GM12878 (cell line): ENCODE data around the gene PID1. TPM values are rescaled to one million over a fixed set of nuclear protein-coding genes. Genes with fewer than 3 reads are reported as not detected.

ENCODE experiments used
- ATAC-seq: fragments of 200-7000 bp; cut with Tn5 transposase; 3 replicates; pipeline ENCODE4 v1.9.1; 2020; ENCODE audit warnings: mild to moderate bottlenecking, moderate library complexity
- BruUV-seq: library from RNA; stranded (reverse); fragments of 400-500 nt; replicated peaks from 2 replicates; lab custom pipeline; 2021; lab: Mats Ljungman, UMichigan
- CTCF ChIA-PET: fragments of 300-600 bp; sonication (Branson Sonifier 250); formaldehyde crosslinking; extraction: SDS; loops from one replicate; lab custom pipeline; 2021; ENCODE audit warnings: inconsistent platforms; lab: Yijun Ruan, JAX
- POLR2A ChIA-PET: fragments of 350-600 bp; formaldehyde crosslinking; extraction: SDS; loops from one replicate; lab custom pipeline; 2021; ENCODE audit warnings: inconsistent platforms; lab: Charles Lee
- RAD21 ChIA-PET: fragments of 300-600 bp; sonication (Branson Sonifier 250); formaldehyde crosslinking; loops from one replicate; lab custom pipeline; 2023; ENCODE audit warnings: antibody characterized with exemption; ENCODE audit not compliant: unreplicated experiment; lab: Charles Lee
- SMC1A ChIA-PET: fragments of 300-600 bp; sonication (Branson Sonifier 250); formaldehyde crosslinking; loops from one replicate; lab custom pipeline; 2023; ENCODE audit not compliant: unreplicated experiment, uncharacterized antibody; lab: Charles Lee
- DNase-seq: peaks from one replicate; pipeline ENCODE4 v3.0.0-alpha.2; 2011; ENCODE audit warnings: low read depth, low spot score
- FAIRE-seq: peaks from 3 replicates; lab custom pipeline; 2011; peaks lifted over from hg19 to GRCh38; lab: Jason Lieb, UNC
- H2AFZ ChIP-seq: 2 replicates; pipeline ENCODE4 v1.6.0; 2011; ENCODE audit warnings: low read depth, low read length, control low read depth; ENCODE audit not compliant: control insufficient read depth
- H3K27ac ChIP-seq: 2 replicates; pipeline ENCODE4 v1.5.1; 2011; ENCODE audit warnings: control low read depth; ENCODE audit not compliant: control insufficient read depth, insufficient read depth
- H3K27me3 ChIP-seq, 2 experiments: replicated peaks in 1 of 2; 2 replicates each; pipeline versions ENCODE4 v1.6.0 to v1.6.1; 2011; ENCODE audit warnings: low read length in 1 of 2; ENCODE audit not compliant: control insufficient read depth in 2 of 2, insufficient read depth in 2 of 2
- H3K36me3 ChIP-seq, 2 experiments: 2 replicates each; pipeline ENCODE4 v1.5.1; 2011; ENCODE audit warnings: low read length in 1 of 2; ENCODE audit not compliant: control insufficient read depth in 2 of 2, insufficient read depth in 2 of 2
- H3K4me1 ChIP-seq: 2 replicates; pipeline ENCODE4 v1.6.1; 2011; ENCODE audit warnings: mild to moderate bottlenecking, low read length, moderate library complexity, mixed read lengths; ENCODE audit not compliant: control insufficient read depth, insufficient read depth
- H3K4me2 ChIP-seq: 2 replicates; pipeline ENCODE4 v1.6.0; 2011; ENCODE audit warnings: control low read depth; ENCODE audit not compliant: control insufficient read depth, insufficient read depth
- H3K4me3 ChIP-seq: fragments of 200-600 bp; sonication (generic); 2 replicates; pipeline ENCODE4 v1.5.1; 2016
- H3K79me2 ChIP-seq: 2 replicates; pipeline ENCODE4 v1.6.0; 2011; ENCODE audit warnings: low read length; ENCODE audit not compliant: control insufficient read depth, insufficient read depth
- H3K9ac ChIP-seq: 2 replicates; pipeline ENCODE4 v1.8.0; 2011; ENCODE audit warnings: low read length, control low read depth, mixed read lengths; ENCODE audit not compliant: control insufficient read depth, insufficient read depth
- H3K9me3 ChIP-seq: replicated peaks from 3 replicates; pipeline ENCODE4 v1.5.1; 2011; ENCODE audit warnings: mild to moderate bottlenecking, low read length; ENCODE audit not compliant: control insufficient read depth, insufficient read depth
- H4K20me1 ChIP-seq: 2 replicates; pipeline ENCODE4 v1.6.0; 2011; ENCODE audit not compliant: control insufficient read depth, insufficient read depth
- CHD1 ChIP-seq: IDR thresholded peaks from 2 replicates; pipeline ENCODE4 v1.6.1; 2012; ENCODE audit warnings: low read depth, low read length, improper control_type of control experiment
- CREM ChIP-seq: IDR thresholded peaks from 2 replicates; pipeline ENCODE4 v1.6.1; 2014; ENCODE audit warnings: antibody characterized with exemption, low read depth
- ELK1 ChIP-seq: IDR thresholded peaks from 2 replicates; pipeline ENCODE4 v1.6.1; 2012; ENCODE audit warnings: low read depth, low read length, improper control_type of control experiment
- EP300 ChIP-seq, 2 experiments: fragments of 150-350 bp in 1 of 2; IDR thresholded peaks; 2 replicates each; pipeline ENCODE4 v1.6.1; 2011 to 2012; ENCODE audit warnings: low read depth in 2 of 2, low read length in 2 of 2, borderline replicate concordance in 1 of 2, improper control_type of control experiment in 1 of 2, inconsistent platforms in 1 of 2; ENCODE audit not compliant: control insufficient read depth in 1 of 2
- EZH2 ChIP-seq: IDR thresholded peaks from 2 replicates; pipeline ENCODE4 v1.6.1; 2012; ENCODE audit warnings: low read depth, mild to moderate bottlenecking, control low read depth, inconsistent platforms, low read length, borderline replicate concordance; ENCODE audit not compliant: control insufficient read depth
- IRF3 ChIP-seq: fragments of 450-650 bp; IDR thresholded peaks from 2 replicates; pipeline ENCODE4 v1.6.1; 2014; ENCODE audit warnings: mild to moderate bottlenecking
- KDM1A ChIP-seq: fragments of 200-600 bp; sonication (generic); IDR thresholded peaks from 2 replicates; pipeline ENCODE4 v1.6.1; 2016; ENCODE audit warnings: borderline replicate concordance
- MEF2B ChIP-seq: fragments of 450-650 bp; IDR thresholded peaks from 2 replicates; pipeline ENCODE4 v1.6.1; 2018; ENCODE audit warnings: mild to moderate bottlenecking, moderate library complexity; ENCODE audit not compliant: partially characterized antibody, poor library complexity, severe bottlenecking
- MLLT1 ChIP-seq: fragments of 450-650 bp; IDR thresholded peaks from 2 replicates; pipeline ENCODE4 v1.6.1; 2016; ENCODE audit warnings: mild to moderate bottlenecking
- MTA3 ChIP-seq: IDR thresholded peaks from 2 replicates; pipeline ENCODE4 v1.6.1; 2012; ENCODE audit warnings: low read length, inconsistent platforms, borderline replicate concordance
- NFXL1 ChIP-seq: fragments of 450-650 bp; IDR thresholded peaks from 2 replicates; pipeline ENCODE4 v1.6.1; 2017; ENCODE audit warnings: antibody characterized with exemption, mild to moderate bottlenecking, borderline replicate concordance
- NFYA ChIP-seq: IDR thresholded peaks from 2 replicates; pipeline ENCODE4 v1.6.1; 2011; ENCODE audit warnings: low read depth, mild to moderate bottlenecking, low read length, improper control_type of control experiment, borderline replicate concordance
- PBX3 ChIP-seq: IDR thresholded peaks from 2 replicates; pipeline ENCODE4 v1.6.1; 2011; ENCODE audit warnings: mild to moderate bottlenecking, low read depth, low read length, moderate library complexity; ENCODE audit not compliant: insufficient replicate concordance
- POLR2AphosphoS2 ChIP-seq: IDR thresholded peaks from 2 replicates; pipeline ENCODE4 v1.6.1; 2011; ENCODE audit warnings: low read depth, mild to moderate bottlenecking, low read length, improper control_type of control experiment, moderate library complexity
- RUNX3 ChIP-seq: IDR thresholded peaks from 2 replicates; pipeline ENCODE4 v1.6.1; 2012; ENCODE audit warnings: low read length, inconsistent platforms
- USF1 ChIP-seq: IDR thresholded peaks from 2 replicates; pipeline ENCODE4 v1.6.1; 2011; ENCODE audit warnings: borderline replicate concordance, low read depth, mild to moderate bottlenecking, moderate library complexity, mixed read lengths, low read length; ENCODE audit not compliant: insufficient read depth; ENCODE audit errors: extremely low read length
- ZZZ3 ChIP-seq: IDR thresholded peaks from 2 replicates; pipeline ENCODE4 v1.6.1; 2011; ENCODE audit warnings: low read depth; ENCODE audit not compliant: control insufficient read depth, insufficient read length
- WGBS: methylation state at CpG from one replicate; pipeline ENCODE4 v1.1.6; 2016; ENCODE audit warnings: low lambda C conversion rate; ENCODE audit not compliant: insufficient replicate concordance, insufficient coverage; ENCODE audit errors: missing lambda C conversion rate; 5-methylcytosine and 5-hydroxymethylcytosine counted together
- in situ Hi-C: fragments of 300-500 bp; cut with MboI; formaldehyde crosslinking; loops from 9 replicates; pipeline ENCODE4 v1.14.3; 2018; ENCODE audit warnings: mixed read lengths
- intact Hi-C: fragments of 100-400 bp; cut with micrococcal nuclease; formaldehyde crosslinking; loops from one replicate; pipeline ENCODE4 v1.14.2; 2022; ENCODE audit not compliant: unreplicated experiment
- polyA plus RNA-seq, 11 experiments: library from polyadenylated mRNA; depleted of rRNA in 4 of 11; unstranded in 6 of 11; stranded (reverse) in 5 of 11; fragments of >200 nt; fragmentation: Nextera tagmentation in 4 of 11; fragmentation: Illumina TruSeq in 1 of 11; extraction: Ambion mirVana in 4 of 11; extraction: Trizol in 1 of 11; gene quantifications; 1 replicate in 1 of 11; 2 replicates in 10 of 11; pipeline versions ENCODE4 v1.2.1 to v1.2.3, GENCODE V29; 2011 to 2016; ENCODE audit warnings: inconsistent platforms in 2 of 11, missing spikeins in 2 of 11, low read depth in 1 of 11
- total RNA-seq, 4 experiments: library from RNA; depleted of rRNA in 3 of 4; stranded (reverse); fragments of >200 nt in 3 of 4; fragmentation: Illumina TruSeq in 1 of 4; extraction: Trizol in 1 of 4; gene quantifications; 2 replicates each; pipeline versions ENCODE4 v1.2.1 to v1.2.3, GENCODE V29; 2013 to 2021
- TF ChIP-seq, protein P1 (sequence below): IDR thresholded peaks from 2 replicates; pipeline ENCODE4 v1.6.1; 2012; ENCODE audit warnings: low read depth, low read length, improper control_type of control experiment

PID1 gene
- total and polyA plus RNA-seq, 10 of the 15 experiments (the other 5 are each of a cell fraction or from before 2014, with no cell fraction given): not detected

- ChIA-PET RAD21 (no interaction called here), SMC1A (no interaction called here), CTCF (no interaction called here), POLR2A (no interaction called here)
- Histone ChIP-seq H3K36me3 (no peaks in the 10 kb centered on the region), H4K20me1 (no peaks in the 10 kb centered on the region), H3K4me2 (no peak overlapping the region), H3K27ac (no peak overlapping the region), H3K9me3 (no peaks in the 10 kb centered on the region), H3K4me3 (no peak overlapping the region), H3K27me3 (no peaks in the 10 kb centered on the region), H2AFZ (no peak overlapping the region), H3K9ac (no peak overlapping the region), H3K79me2 (no peaks in the 10 kb centered on the region), H3K4me1 (no peaks in the 10 kb centered on the region)
- DNase-seq (no peak), ATAC-seq (no peak), FAIRE-seq (no peak)
- no TSS peak for BruUV-seq
- intact Hi-C loops: no loop called here
- WGBS: 2% methylated on average over 4 of the region's 4 CpGs
- in situ Hi-C loops: no loop called here
- TF ChIP-seq ELK1 (no peak), USF1 (no peak), ZZZ3 (no peak), KDM1A (no peak), NFXL1 (no peak), RUNX3 (no peak), CREM (no peak), EZH2 (no peak), MLLT1 (no peak), NFYA (no peak), IRF3 (no peak), POLR2AphosphoS2 (no peak), CHD1 (no peak), MTA3 (no peak), PBX3 (no peak), EP300 (IDR thresholded peaks at IDR 0.05; ENCODE audit: borderline replicate concordance in 1 of 2, control insufficient read depth in 1 of 2, low read depth in 2 of 2, low read length in 2 of 2) (no peak), MEF2B (no peak)
- TF ChIP-seq, protein P1, sequence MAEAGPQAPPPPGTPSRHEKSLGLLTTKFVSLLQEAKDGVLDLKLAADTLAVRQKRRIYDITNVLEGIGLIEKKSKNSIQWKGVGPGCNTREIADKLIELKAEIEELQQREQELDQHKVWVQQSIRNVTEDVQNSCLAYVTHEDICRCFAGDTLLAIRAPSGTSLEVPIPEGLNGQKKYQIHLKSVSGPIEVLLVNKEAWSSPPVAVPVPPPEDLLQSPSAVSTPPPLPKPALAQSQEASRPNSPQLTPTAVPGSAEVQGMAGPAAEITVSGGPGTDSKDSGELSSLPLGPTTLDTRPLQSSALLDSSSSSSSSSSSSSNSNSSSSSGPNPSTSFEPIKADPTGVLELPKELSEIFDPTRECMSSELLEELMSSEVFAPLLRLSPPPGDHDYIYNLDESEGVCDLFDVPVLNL: no peak
These were observed 226.5 kb downstream of the PID1 start for GRCh38 chr2:229044581-229044980.
